Measurements from ENCODE around the gene FAM186B.
A peak's percentile ranks its signal among the peaks of the same experiment; 100 is the strongest.

The FAM186B gene

GRCh38 chr12:49552014-49552413 lies 53.4 kb downstream of the FAM186B start:
- no peak for DNase-seq (ENCODE audit: low read depth in 3 of 3)

- no peak for DNase-seq (ENCODE audit: low read depth in 3 of 3)
These were observed 54.7 kb downstream of the FAM186B start for GRCh38 chr12:49550693-49551252.

GRCh38 chr12:49549735-49550692 lies 55.4 kb downstream of the FAM186B start:
- no peak for DNase-seq (ENCODE audit: low read depth in 3 of 3)

GRCh38 chr12:49548822-49549648 lies 56.4 kb downstream of the FAM186B start:
- DNase-seq (ENCODE audit: low read depth in 3 of 3), result no peak

- DNase-seq (ENCODE audit: low read depth in 3 of 3), result no peak
These were observed 57.0 kb downstream of the FAM186B start for GRCh38 chr12:49548481-49548821.

GRCh38 chr12:49547090-49547690 lies 58.2 kb downstream of the FAM186B start:
- DNase-seq (ENCODE audit: low read depth in 3 of 3), result no peak

- no peak for DNase-seq (ENCODE audit: low read depth in 3 of 3)
These were observed 59.0 kb downstream of the FAM186B start for GRCh38 chr12:49546481-49546880.

- DNase-seq (ENCODE audit: low read depth in 3 of 3), result no peak
These were observed 59.6 kb downstream of the FAM186B start for GRCh38 chr12:49545815-49546214.

GRCh38 chr12:49543914-49544815 lies 61.3 kb downstream of the FAM186B start:
- DNase-seq (ENCODE audit: low read depth in 3 of 3), result no peak

- DNase-seq (ENCODE audit: low read depth in 3 of 3), result no peak
These were observed 62.1 kb downstream of the FAM186B start for GRCh38 chr12:49543221-49543913.

GRCh38 chr12:49542592-49543160 lies 62.8 kb downstream of the FAM186B start:
- DNase-seq (ENCODE audit: low read depth in 3 of 3), result no peak

GRCh38 chr12:49541911-49542505 lies 63.4 kb downstream of the FAM186B start:
- DNase-seq (ENCODE audit: low read depth in 3 of 3), result no peak

GRCh38 chr12:49541140-49541861 lies 64.1 kb downstream of the FAM186B start:
- no peak for DNase-seq (ENCODE audit: low read depth in 3 of 3)

- no peak for DNase-seq (ENCODE audit: low read depth in 3 of 3)
These were observed 65.0 kb downstream of the FAM186B start for GRCh38 chr12:49540229-49541139.

- DNase-seq (ENCODE audit: low read depth in 3 of 3), result no peak
These were observed 65.8 kb downstream of the FAM186B start for GRCh38 chr12:49539406-49540228.

GRCh38 chr12:49538510-49539403 lies 66.7 kb downstream of the FAM186B start, which contains the start of gene KCNH3:
KCNH3 (plus strand) TSS chr12:49539030; CDS start chr12:49539417, 387 bp downstream.
- peak; percentile 62 to 79 (median 65) for DNase-seq (ENCODE audit: low read depth in 3 of 3)

All from stimulated activated CD4-positive, alpha-beta T cell treated with anti-CD3 and anti-CD28 coated beads, TNF-alpha, amount 100 ng/mL, for 24 hours (primary cell).